ENCODE results near the gene SORCS2. TPM values are rescaled to one million over a fixed set of nuclear protein-coding genes. Genes with fewer than 3 reads are reported as not detected.

SORCS2 gene
- total and polyA plus RNA-seq, 2 of the 8 experiments (the other 6 are each of a cell fraction or from before 2014, with no cell fraction given): 0.36 to 1.8 TPM

GRCh38 chr4:7780751-7781348 is 588.5 kb downstream of the SORCS2 start:
- TF ChIP-seq KDM4A (IDR thresholded peaks at IDR 0.05; ENCODE audit: low read depth, low read length, severe bottlenecking) (no peak), RNF2 (IDR thresholded peaks at IDR 0.05; ENCODE audit: borderline replicate concordance, low read depth, low read length, missing control alignments, poor library complexity, severe bottlenecking) (no peak), ZNF274 (IDR thresholded peaks at IDR 0.05; ENCODE audit: borderline replicate concordance, extremely low read depth, low read length) (no peak), NANOG (IDR thresholded peaks at IDR 0.05; ENCODE audit: insufficient read depth, low read depth, low read length, poor library complexity, severe bottlenecking) (no peak), TBP (IDR thresholded peaks at IDR 0.05; ENCODE audit: low read depth, low read length) (no peak), EP300 (IDR thresholded peaks at IDR 0.05; ENCODE audit: borderline replicate concordance in 1 of 2, low read depth in 2 of 2, low read length in 2 of 2) (no peak), JUND (IDR thresholded peaks at IDR 0.05; ENCODE audit: low read length) (no peak), SIRT6 (IDR thresholded peaks at IDR 0.05; ENCODE audit: low read length) (no peak), CBX8 (IDR thresholded peaks at IDR 0.05; ENCODE audit: borderline replicate concordance, low read depth, low read length) (no peak)
- Histone ChIP-seq H4K91ac (replicated peaks; ENCODE audit: insufficient read length, low read length) (no peak overlapping the region), H2BK15ac (ENCODE audit: low read length) (no peak overlapping the region), H3K9ac (replicated peaks in 1 of 4; ENCODE audit: extremely low read depth in 1 of 4, low read depth in 3 of 4, low read length in 3 of 4) (no peak overlapping the region), H3K79me2 (ENCODE audit: control insufficient read depth in 1 of 2, insufficient read depth in 2 of 2, low read length in 2 of 2) (no peaks in the 10 kb centered on the region), H2AK5ac (ENCODE audit: low read depth, low read length) (no peak overlapping the region), H2BK120ac (replicated peaks; ENCODE audit: low read depth, low read length) (no peak overlapping the region), H4K8ac (ENCODE audit: extremely low read depth, insufficient read depth, low read length) (no peak overlapping the region), H3K23ac (ENCODE audit: insufficient read length) (no peak overlapping the region), H3K4me2 (ENCODE audit: insufficient read depth in 1 of 2, low read depth in 2 of 2, low read length in 2 of 2) (no peak overlapping the region), H3K14ac (ENCODE audit: insufficient read length) (no peak overlapping the region), H2AFZ (ENCODE audit: low read length) (no peak overlapping the region), H2BK5ac (ENCODE audit: low read depth, low read length) (no peak overlapping the region), H3K36me3 (ENCODE audit: control insufficient read depth in 2 of 4, insufficient read depth in 4 of 4, low read length in 3 of 4) (peaks cover 0 to 7% (median 0%) of the 10 kb centered on the region in 4 experiments; a peak in 2 of 8 replicates), H2BK20ac (ENCODE audit: low read length) (no peak overlapping the region), H3K9me3 (ENCODE audit: insufficient read depth in 2 of 2, low read depth in 1 of 2, low read length in 1 of 2) (no peaks in the 10 kb centered on the region), H3K4me1 (replicated peaks in 1 of 4; ENCODE audit: control insufficient read depth in 3 of 4, insufficient read depth in 4 of 4, low read length in 3 of 4) (no peaks in the 10 kb centered on the region), H3K4me3 (ENCODE audit: extremely low read depth in 1 of 4, insufficient read depth in 2 of 4, low read depth in 3 of 4, low read length in 4 of 4) (no peak overlapping the region), H3K27ac (ENCODE audit: low read depth, low read length) (no peak overlapping the region), H4K5ac (ENCODE audit: insufficient read length, low read depth, low read length) (no peak overlapping the region), H3K79me1 (ENCODE audit: low read depth, low read length) (no peaks in the 10 kb centered on the region), H3K27me3 (replicated peaks in 1 of 4; ENCODE audit: control insufficient read depth in 3 of 4, extremely low read depth in 1 of 4, insufficient read depth in 3 of 4, low read length in 3 of 4) (no peaks in the 10 kb centered on the region), H2BK12ac (ENCODE audit: low read depth, low read length) (no peak overlapping the region), H3K23me2 (ENCODE audit: low read depth, low read length) (no peaks in the 10 kb centered on the region), H4K20me1 (replicated peaks in 1 of 2; ENCODE audit: control insufficient read depth in 1 of 2, insufficient read depth in 2 of 2, low read length in 2 of 2) (no peaks in the 10 kb centered on the region), H3K18ac (ENCODE audit: extremely low read depth, low read length) (no peak overlapping the region), H3K56ac (replicated peaks; ENCODE audit: insufficient read length, low read depth, low read length) (no peak overlapping the region), H3K4ac (replicated peaks; ENCODE audit: insufficient read length, low read depth, low read length) (no peak overlapping the region)
- WGBS, 2 experiments (ENCODE audit: extremely low coverage in 1 of 2, insufficient coverage in 1 of 2, insufficient read length in 1 of 2, insufficient replicate concordance in 2 of 2, low coverage in 1 of 2, low lambda C conversion rate in 2 of 2, missing lambda C conversion rate in 1 of 2): 92% methylated on average over 5 of the region's 5 CpGs; no CpG with 5 or more reads in 1 of the 2 experiments
- no peak for DNase-seq (ENCODE audit: low read depth in 1 of 2, low spot score in 2 of 2)
- ChIA-PET CTCF (ENCODE audit: partially characterized antibody) (interaction anchor here (3.8 to 4.8 kb wide), 2 partner anchors 11 to 21 kb away, joined by 15 to 30 read pairs; no protein-coding TSS in a partner anchor), POLR2A (ENCODE audit: partially characterized antibody) (no interaction called here)
- FAIRE-seq: no peak
